SHP77 (cell line): ENCODE measurements around the gene KLK5.
"Not testable (repeated sequence)": the region's sequence is repeated elsewhere in the genome, so short reads cannot be mapped to it uniquely, and the experiment has no call there.

ENCODE experiments used
- DNase-seq, 2 experiments: peaks; one replicate each; lab custom pipeline; 2025; lab: John Stamatoyannopoulos, UW

Gene KLK5, protein sequence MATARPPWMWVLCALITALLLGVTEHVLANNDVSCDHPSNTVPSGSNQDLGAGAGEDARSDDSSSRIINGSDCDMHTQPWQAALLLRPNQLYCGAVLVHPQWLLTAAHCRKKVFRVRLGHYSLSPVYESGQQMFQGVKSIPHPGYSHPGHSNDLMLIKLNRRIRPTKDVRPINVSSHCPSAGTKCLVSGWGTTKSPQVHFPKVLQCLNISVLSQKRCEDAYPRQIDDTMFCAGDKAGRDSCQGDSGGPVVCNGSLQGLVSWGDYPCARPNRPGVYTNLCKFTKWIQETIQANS

GRCh38 chr19:50952910-50953309, at the start of gene KLK5:
Gene KLK5 (minus strand): TSS chr19:50953038. CDS start chr19:50952657, 381 bp downstream.
- DNase-seq: no peak

DNA sequence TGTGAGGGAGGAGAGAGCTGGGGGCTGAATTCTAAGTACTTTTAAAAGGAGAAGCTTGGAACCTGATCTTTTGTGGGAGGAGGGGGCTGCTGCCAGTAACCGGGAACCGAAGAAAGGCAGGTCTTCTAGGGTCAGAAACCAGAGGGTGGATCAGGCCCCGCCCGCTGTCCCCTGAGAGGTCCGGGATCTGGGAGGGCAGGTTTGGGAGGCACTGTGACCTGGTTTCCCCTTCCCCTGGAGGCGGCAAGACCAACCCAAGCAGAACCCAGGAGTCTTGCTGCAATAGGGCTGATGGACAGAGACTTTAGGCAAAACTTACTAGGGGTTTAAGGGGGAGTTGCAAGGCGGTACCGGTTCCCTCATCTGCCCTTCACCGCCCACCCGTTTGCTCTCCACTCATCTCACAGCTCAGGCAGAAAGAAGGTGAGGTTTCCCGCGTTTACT, 49.3 kb upstream of the KLK5 start:
- DNase-seq: no peak

DNA sequence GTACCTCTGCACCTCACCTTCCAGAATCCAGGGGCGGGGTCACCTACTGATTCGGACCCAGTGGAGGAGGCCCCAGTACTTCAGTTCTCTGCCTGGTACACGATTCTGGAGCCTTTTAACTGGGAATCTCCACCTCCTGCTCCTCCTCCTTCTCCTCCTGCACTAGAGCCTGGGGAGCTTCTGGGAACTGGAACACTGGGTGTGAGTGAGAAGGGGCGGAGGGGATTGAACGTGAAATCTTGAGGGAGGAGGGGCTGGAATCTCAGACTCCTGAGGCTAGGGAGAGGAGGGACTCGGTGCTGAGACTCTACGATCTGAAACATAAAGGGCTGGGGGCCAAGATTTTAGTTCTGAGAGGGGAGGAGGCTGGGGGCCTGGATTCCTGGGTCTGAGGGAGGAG, 48.7 kb upstream of the KLK5 start, which contains the start of gene KLK8:
Gene KLK8, minus strand, starts transcription at position 90 of the 400 bp plus-strand sequence. CDS start 437 bp downstream, outside the sequence.
- no peak for DNase-seq

DNA sequence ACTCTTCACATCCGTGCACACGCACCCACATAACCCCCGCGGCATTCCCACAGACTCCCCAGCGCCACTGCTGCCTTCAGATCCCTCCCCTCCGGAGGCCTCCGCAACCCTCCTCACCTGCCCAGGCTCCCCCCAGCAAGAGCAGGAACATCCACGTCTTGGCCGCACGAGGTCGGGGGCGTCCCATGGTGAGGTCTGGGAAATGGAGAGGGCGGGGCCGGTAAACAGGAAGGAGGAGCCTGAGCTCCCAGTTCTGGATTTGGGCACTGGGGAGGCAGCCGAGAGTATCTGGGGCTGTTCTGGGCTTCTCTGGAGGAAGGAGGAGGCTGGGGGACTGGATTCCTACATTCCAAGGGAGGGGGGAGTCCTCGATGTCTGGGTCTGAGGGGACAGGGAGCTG, 48.1 kb upstream of the KLK5 start:
- no peak for DNase-seq

DNA sequence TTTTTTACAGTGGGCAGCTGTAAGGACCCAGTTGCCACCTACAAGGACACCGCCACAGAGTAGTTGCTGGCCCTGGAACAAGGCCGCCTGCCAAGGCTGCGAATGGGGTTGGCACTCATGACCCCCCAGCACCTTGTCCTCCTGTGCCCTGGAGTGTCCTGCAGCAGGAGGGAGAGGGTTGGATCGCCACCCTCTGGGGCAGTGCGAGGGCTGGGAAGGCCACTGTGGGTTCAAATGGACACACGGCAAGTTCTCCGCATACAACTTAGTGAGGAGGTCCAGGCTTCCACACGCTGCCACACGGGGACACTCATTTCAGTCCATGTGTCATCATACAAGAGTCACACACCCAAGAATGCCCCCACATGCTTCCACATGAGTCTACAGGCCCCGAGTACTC, 47.6 kb upstream of the KLK5 start:
- DNase-seq: no peak

DNA sequence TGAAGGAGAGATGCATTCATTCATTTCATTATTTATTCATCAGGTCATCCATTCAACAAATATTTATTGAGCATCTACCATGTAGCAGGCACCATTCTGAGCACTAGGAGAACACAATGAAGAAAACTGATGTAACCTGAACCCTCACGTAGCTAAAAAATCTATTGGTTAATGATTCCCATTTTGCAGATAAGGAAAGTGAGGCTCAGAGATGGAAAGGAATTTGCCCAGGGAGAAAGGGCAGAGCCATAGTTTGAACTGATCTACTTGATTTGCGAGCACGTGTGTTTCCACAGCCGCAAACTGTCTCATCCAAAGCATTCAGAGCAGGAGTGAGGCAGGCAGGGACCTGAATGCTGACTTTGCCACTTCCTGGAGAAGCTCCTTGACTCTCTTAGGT, 45.8 kb upstream of the KLK5 start:
- DNase-seq: no peak

GRCh38 chr19:50998061-50998460, 45.2 kb upstream of the KLK5 start:
- DNase-seq: no peak

GRCh38 chr19:50994129-50994528, 41.3 kb upstream of the KLK5 start:
- DNase-seq: no peak

GRCh38 chr19:50992666-50993035, 39.8 kb upstream of the KLK5 start:
- DNase-seq: no peak

DNA sequence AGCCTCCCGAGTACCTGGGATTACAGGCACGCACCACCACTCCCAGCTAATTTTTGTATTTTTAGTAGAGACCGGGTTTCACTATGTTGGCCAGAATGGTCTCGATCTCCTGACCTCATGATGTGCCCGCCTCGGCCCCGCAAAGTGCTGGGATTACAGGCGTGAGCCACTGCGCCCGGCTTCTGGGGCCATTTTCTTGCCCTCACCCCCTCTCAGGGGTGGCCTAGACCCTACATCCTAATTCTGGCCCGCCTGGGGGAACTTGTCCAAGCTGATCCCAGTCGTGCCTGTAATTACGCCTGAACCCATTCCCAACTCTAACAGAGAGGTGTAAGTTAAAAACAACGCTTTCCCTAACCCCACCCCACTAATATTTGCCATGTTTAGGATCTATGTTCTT, 31.6 kb upstream of the KLK5 start:
- DNase-seq: not testable (repeated sequence)

DNA sequence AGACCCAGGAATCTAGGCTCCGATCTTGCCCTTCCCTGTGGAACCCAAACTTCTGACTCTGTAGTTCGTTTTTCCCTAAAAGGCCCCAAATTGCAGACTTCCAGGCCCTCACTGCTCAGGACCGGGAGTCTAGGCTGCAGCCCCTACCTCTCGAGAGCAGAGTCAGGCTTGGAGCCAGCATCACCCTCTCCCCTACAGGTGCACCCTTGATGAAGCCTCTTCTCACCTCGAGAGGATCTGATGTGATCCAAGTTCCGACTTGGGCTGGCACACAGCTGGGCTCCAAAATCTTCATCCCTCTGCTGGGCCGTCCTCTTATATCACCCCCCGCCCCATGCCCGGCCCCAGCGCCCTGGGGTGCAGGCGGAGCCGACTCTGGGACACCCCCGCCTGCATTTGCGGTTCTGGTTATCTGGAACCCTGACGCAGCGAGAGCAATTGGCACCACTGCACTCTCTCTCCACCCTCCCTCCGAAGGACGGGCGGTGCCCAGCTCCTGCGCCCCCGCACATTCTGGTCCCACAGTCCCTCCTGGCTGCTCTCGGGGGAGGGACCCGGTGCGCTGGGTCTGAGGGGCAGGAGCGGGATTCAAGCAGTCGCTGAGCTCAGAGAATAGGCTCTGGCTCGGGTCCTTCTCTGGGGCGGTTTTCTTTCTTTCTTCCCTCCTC, 30.9 kb upstream of the KLK5 start, which contains the start of gene KLK7:
Gene KLK7, minus strand, starts transcription at position 293 of the 668 bp plus-strand sequence. CDS start 1,518 bp downstream, outside the sequence.
- DNase-seq: no peak

GRCh38 chr19:50982186-50982585, 29.3 kb upstream of the KLK5 start:
- DNase-seq: no peak

- no peak for DNase-seq
These were observed 28.8 kb upstream of the KLK5 start for GRCh38 chr19:50981587-50982146.

DNA sequence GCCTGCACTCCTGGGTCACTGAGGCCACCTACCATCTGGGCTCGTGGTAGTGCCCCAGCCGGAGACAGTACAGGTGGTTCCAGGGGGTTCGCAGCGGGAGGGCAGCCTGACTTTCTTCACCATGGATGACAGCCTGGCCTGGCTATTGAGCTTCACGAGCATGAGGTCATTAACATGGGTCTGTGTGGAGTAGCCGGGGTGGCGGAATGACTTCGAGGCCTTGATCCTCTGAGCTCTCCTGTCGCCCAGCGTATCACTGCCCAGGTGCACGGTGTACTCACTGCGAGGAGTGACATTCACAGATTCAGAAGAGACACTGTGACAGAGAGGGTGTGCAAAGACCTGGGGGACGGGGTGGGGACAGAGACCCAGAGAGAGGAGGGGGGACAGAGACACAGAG, 27.4 kb upstream of the KLK5 start:
- DNase-seq: no peak

DNA sequence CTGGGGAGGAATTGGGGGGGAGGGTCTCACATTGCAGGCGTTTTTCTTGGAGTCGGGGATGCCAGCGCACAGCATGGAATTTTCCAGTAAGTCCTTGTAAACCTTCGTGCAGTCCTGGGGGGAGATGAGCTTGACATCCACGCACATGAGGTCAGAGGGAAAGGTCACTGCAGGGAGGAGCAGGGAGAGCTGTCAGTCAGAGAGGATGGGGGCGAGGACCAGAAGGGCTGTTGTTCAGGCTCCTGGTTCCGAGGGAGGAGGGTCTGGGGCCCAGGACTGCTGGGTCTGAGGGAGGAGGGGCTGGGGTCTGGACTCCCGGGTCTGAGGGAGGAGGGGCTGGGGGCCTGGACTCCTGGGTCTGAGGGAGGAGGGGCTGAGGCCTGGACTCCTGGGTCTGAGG, 26.9 kb upstream of the KLK5 start:
- DNase-seq: no peak

GRCh38 chr19:50978772-50979390, 26.0 kb upstream of the KLK5 start:
- DNase-seq: no peak

DNA sequence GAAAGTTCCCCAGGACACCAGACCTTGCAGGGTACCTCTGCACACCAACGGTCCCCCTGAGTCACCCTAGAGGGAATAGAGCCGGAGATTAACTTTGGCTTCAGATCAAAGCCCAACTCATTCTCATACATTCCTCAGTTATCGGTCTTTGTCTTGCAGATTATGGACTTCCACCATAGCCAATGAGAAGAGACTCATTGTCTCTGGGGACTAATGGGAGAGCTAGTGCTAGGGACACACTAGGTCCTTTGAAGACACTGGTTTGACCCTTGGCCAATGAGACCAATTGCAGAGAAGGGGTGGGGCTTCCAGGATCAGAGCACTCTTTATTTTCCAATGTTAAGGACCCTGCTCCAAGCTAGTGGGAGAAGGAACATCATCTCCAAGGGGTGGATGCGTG, 24.8 kb upstream of the KLK5 start:
- DNase-seq: no peak

DNA sequence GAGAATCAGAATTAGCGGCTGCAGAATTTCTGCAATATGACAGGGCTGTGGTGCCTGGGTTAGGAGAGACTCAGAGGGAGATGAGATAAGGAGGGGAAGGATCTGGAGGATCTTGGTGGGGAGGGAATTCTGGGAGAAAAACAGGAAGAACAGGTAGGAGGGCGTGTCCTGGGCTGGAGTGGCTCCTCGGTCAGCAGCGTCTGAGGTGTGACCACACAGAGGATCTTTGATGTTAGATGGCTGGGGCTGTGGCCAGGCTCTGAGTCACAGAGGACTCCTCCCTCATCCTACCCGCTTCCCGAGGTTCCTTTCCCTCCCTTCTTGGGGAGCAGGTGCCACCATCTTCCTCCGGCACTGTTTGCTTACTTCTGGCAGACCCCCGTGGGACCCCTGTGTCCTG, 22.9 kb upstream of the KLK5 start:
- no peak for DNase-seq

DNA sequence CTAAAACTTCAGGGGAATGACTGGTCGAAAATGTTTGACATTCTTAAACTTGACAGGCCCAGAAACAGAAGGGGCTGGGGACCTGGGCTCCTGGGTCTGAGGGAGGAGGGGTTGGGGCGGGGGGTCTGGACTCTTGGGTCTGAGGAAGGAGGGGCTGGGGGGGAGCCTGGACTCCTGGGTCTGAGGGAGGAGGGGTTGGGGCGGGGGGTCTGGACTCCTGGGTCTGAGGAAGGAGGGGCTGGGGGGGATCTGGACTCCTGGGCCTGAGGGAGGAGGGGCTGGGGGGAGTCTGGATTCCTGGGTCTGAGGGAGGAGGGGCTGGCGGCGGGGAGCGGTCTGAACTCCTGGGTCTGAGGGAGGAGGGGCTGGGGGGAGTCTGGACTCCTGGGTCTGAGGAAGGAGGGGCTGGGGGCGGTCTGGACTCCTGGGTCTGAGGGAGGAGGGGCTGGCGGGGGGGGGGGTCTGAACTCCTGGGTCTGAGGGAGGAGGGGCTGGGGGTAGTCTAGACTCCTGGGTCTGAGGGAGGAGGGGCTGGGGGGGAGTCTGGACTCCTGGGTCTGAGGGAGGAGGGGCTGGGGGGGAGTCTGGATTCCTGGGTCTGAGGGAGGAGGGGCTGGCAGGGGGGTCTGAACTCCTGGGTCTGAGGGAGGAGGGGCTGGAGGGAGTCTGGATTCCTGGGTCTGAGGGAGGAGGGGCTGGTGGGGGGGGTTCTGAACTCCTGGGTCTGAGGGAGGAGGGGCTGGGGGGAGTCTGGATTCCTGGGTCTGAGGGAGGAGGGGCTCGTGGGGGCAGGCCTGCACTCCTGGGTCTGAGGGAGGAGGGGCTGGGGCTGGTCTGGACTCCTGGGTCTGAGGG, 22.1 kb upstream of the KLK5 start:
- no peak for DNase-seq

DNA sequence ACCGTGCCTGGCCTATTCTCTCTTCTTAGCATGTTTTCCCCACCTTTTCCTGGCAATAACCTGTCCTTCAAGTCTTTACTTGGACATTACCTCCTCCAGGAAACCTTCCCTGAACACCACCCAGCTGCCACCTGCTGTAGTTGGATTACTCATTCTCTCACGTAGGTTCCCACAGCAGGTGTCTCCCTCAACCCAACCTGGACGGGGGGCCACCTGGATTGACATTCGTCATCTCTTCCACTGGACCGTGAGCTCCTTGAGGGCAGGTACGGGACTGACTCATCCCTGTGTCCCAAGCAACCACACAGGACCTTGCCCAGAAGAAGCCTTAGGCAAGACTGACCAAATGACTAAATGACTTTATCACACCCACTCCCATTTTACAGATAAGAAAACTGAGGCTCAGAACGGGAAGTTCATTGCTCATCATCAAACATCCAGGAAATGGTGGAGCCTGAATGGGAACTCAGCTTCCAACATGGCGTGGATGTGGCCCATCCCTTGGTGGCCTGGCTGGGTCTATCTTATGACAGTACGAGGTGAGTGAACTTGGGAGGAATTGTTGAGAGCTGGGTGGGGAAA, 20.0 kb upstream of the KLK5 start:
- DNase-seq: no peak

GRCh38 chr19:50969810-50970209, 17.0 kb upstream of the KLK5 start:
- not testable (repeated sequence) for DNase-seq

DNA sequence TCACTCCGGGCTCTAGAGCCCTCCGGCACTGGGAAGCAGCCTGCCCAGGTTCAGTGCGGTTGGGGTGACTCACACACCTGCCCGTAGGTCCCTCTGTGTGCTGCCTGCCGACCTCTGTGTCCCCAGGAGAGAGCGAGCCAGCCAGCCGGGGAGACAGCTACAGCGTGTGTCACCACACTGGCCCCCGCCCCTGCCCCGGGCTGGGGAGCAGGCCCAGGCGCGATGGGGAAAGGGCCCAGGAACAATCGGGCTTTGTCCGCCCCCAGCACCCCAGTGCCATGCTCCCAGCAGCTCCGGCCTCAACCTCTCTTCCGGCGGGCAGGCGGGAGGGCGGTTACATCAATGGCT, 16.5 kb upstream of the KLK5 start, which contains the start of gene KLK6:
Gene KLK6, minus strand, starts transcription at position 179 of the 348 bp plus-strand sequence. CDS start 1,487 bp downstream, outside the sequence.
- no peak for DNase-seq
